Type B pancreatic cell (in vitro differentiated cells): ENCODE results near the gene CCDC82. TPM values are rescaled to one million over a fixed set of nuclear protein-coding genes. Genes with fewer than 3 reads are reported as not detected.

Experiments used
- DNase-seq: peaks from one replicate; pipeline ENCODE4 v3.0.0; 2021; ENCODE audit warnings: mixed read lengths; ENCODE audit not compliant: unreplicated experiment; ENCODE audit errors: extremely low spot score
- H3K27ac Mint-ChIP-seq: 2 replicates; pipeline ENCODE4 v1.8.0; 2021; ENCODE audit warnings: mild to moderate bottlenecking, mixed read lengths
- H3K27me3 Mint-ChIP-seq: 2 replicates; pipeline ENCODE4 v1.8.0; 2021; ENCODE audit warnings: mixed read lengths
- H3K36me3 Mint-ChIP-seq: 2 replicates; pipeline ENCODE4 v1.8.0; 2021; ENCODE audit warnings: mixed read lengths
- H3K4me1 Mint-ChIP-seq: one replicate; pipeline ENCODE4 v1.8.0; 2021; ENCODE audit warnings: mixed read lengths; ENCODE audit not compliant: unreplicated experiment
- H3K4me3 Mint-ChIP-seq: 2 replicates; pipeline ENCODE4 v1.8.0; 2021; ENCODE audit warnings: mild to moderate bottlenecking, mixed read lengths
- H3K9me3 Mint-ChIP-seq: 2 replicates; pipeline ENCODE4 v1.8.0; 2021; ENCODE audit warnings: mixed read lengths
- CTCF ChIP-seq: fragments of 200-600 bp; sonication (generic); conservative IDR thresholded peaks from 2 replicates; pipeline ENCODE4 v1.5.0; 2021; ENCODE audit warnings: antibody characterized with exemption, mild to moderate bottlenecking
- total RNA-seq: library from RNA; stranded (reverse); gene quantifications from 2 replicates; pipeline ENCODE4 v1.2.1, GENCODE V29; 2021; ENCODE audit warnings: low replicate concordance

CCDC82 gene
- total RNA-seq, 1 donor from 2014 or later: 21.7 TPM

- Mint-ChIP-seq H3K4me1 (peaks cover 55% of the 10 kb centered on the region), H3K9me3 (peaks cover 4% of the 10 kb centered on the region), H3K4me3 (peak overlapping the region; percentile 39)
These were observed 58.0 kb downstream of the CCDC82 start for GRCh38 chr11:96331699-96332116.

GRCh38 chr11:96330511-96330859 is 59.2 kb downstream of the CCDC82 start:
- Mint-ChIP-seq H3K4me1 (peaks cover 54% of the 10 kb centered on the region), H3K27ac (no peak overlapping the region), H3K36me3 (peaks cover 26% of the 10 kb centered on the region)

More at GRCh38 chr11:96331699-96332116, 58.0 kb downstream of the CCDC82 start:
- Mint-ChIP-seq H3K27ac (peak overlapping the region; percentile 50), H3K36me3 (peaks cover 31% of the 10 kb centered on the region), H3K27me3 (no peaks in the 10 kb centered on the region)
- no peak for DNase-seq
- TF ChIP-seq CTCF: no peak

GRCh38 chr11:96329855-96330510 is 59.7 kb downstream of the CCDC82 start:
- H3K4me3 Mint-ChIP-seq: no peak overlapping the region
- H3K27ac Mint-ChIP-seq: peak overlapping the region; percentile 76
- H3K27me3 Mint-ChIP-seq: no peaks in the 10 kb centered on the region
- peaks cover 53% of the 10 kb centered on the region for H3K4me1 Mint-ChIP-seq
- H3K36me3 Mint-ChIP-seq: peaks cover 24% of the 10 kb centered on the region
- DNase-seq: no peak
- no peak for TF ChIP-seq CTCF
- H3K9me3 Mint-ChIP-seq: peaks cover 4% of the 10 kb centered on the region

More at GRCh38 chr11:96330511-96330859, 59.2 kb downstream of the CCDC82 start:
- H3K4me3 Mint-ChIP-seq: no peak overlapping the region
- TF ChIP-seq CTCF: no peak
- no peaks in the 10 kb centered on the region for H3K27me3 Mint-ChIP-seq
- peaks cover 4% of the 10 kb centered on the region for H3K9me3 Mint-ChIP-seq
- no peak for DNase-seq

GRCh38 chr11:96329419-96329818 is 60.3 kb downstream of the CCDC82 start:
- Mint-ChIP-seq H3K27ac (peak overlapping the region; percentile 76), H3K4me1 (peaks cover 53% of the 10 kb centered on the region)

GRCh38 chr11:96328395-96329010 is 61.2 kb downstream of the CCDC82 start:
- peaks cover 9% of the 10 kb centered on the region for H3K9me3 Mint-ChIP-seq
- no peaks in the 10 kb centered on the region for H3K27me3 Mint-ChIP-seq
- peak overlapping the region; percentile 76 for H3K27ac Mint-ChIP-seq
- peaks cover 20% of the 10 kb centered on the region for H3K36me3 Mint-ChIP-seq
- H3K4me3 Mint-ChIP-seq: peak overlapping the region; percentile 1
- H3K4me1 Mint-ChIP-seq: peaks cover 52% of the 10 kb centered on the region
- no peak for TF ChIP-seq CTCF
- DNase-seq: no peak

More at GRCh38 chr11:96329419-96329818, 60.3 kb downstream of the CCDC82 start:
- peaks cover 4% of the 10 kb centered on the region for H3K9me3 Mint-ChIP-seq
- TF ChIP-seq CTCF: no peak
- no peaks in the 10 kb centered on the region for H3K27me3 Mint-ChIP-seq
- peaks cover 19% of the 10 kb centered on the region for H3K36me3 Mint-ChIP-seq
- peak overlapping the region; percentile 29 for H3K4me3 Mint-ChIP-seq
- DNase-seq: no peak
